AG10803 (cell line): Measurements from ENCODE around the gene SOX21.

ENCODE experiments used
- DNase-seq: peaks from one replicate; pipeline ENCODE4 v3.0.0; 2010; ENCODE audit warnings: low read depth
- H3K4me3 ChIP-seq: 2 replicates; pipeline ENCODE4 v1.5.1; 2011; ENCODE audit warnings: mild to moderate bottlenecking, low read length, control low read depth
- TF ChIP-seq, protein P1 (sequence below): conservative IDR thresholded peaks from 2 replicates; pipeline ENCODE4 v1.5.1; 2011; ENCODE audit warnings: mild to moderate bottlenecking, low read length, control low read depth, inconsistent platforms

SOX21 gene

DNA sequence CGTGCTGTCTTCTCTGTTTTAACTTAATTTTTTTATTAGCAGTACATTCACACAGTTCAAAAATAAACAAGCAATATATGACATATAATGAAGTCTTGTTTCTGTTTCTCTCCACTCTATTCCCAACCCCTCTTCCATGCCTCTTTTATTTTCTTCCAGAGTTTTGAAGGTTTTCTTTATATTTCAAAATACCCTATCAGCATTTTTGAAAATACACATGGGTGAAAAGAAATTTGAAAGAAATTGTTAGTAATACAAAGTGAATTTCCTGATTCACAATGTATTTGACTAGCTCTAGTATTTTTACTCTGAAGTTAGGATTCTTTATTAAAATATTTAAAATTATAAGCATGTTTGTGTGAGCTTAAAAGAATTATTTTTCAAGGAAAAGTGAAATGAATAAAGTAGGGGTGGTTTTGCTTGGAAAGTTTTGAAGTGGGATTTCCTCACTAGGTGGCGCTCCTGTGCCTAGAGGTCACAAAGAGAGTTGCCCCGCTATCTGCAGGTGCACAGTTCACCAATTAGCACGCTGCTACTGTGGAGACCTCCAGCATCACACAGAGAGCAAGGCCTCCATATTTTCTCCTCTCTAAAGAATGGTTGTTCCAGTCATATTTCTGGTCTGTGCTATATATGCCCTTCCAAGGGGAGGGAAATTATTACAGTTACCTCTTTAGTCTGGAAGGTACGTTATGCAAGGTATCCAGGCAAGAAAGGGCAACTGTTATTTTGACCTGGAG is 37.6 kb downstream of the SOX21 start:
- peak; percentile 35 for DNase-seq
- TF ChIP-seq, protein P1, sequence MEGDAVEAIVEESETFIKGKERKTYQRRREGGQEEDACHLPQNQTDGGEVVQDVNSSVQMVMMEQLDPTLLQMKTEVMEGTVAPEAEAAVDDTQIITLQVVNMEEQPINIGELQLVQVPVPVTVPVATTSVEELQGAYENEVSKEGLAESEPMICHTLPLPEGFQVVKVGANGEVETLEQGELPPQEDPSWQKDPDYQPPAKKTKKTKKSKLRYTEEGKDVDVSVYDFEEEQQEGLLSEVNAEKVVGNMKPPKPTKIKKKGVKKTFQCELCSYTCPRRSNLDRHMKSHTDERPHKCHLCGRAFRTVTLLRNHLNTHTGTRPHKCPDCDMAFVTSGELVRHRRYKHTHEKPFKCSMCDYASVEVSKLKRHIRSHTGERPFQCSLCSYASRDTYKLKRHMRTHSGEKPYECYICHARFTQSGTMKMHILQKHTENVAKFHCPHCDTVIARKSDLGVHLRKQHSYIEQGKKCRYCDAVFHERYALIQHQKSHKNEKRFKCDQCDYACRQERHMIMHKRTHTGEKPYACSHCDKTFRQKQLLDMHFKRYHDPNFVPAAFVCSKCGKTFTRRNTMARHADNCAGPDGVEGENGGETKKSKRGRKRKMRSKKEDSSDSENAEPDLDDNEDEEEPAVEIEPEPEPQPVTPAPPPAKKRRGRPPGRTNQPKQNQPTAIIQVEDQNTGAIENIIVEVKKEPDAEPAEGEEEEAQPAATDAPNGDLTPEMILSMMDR, result peak; percentile 73
- no peak overlapping the region for H3K4me3 ChIP-seq

DNA sequence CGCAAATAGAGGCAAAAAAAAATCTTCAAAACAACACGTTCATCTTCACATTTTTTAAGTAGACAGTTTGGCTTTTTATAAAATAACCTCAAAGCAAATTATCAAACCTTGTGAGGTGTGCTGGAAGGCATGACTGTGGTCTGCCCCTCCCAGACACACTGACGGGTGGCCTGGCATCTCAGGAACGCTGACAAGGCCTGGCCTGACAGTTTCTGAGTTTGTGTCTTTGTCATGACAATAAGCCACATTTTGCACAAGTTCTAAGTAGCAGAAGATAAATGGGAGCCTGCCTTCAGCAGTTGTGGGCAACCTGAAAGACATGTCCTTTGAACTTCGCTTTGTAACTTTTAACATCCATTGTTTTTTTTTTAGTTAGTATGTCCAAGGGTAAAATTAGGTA is 38.5 kb downstream of the SOX21 start:
- H3K4me3 ChIP-seq, result no peak overlapping the region
- TF ChIP-seq, protein P1, result no peak
- DNase-seq, result no peak

DNA sequence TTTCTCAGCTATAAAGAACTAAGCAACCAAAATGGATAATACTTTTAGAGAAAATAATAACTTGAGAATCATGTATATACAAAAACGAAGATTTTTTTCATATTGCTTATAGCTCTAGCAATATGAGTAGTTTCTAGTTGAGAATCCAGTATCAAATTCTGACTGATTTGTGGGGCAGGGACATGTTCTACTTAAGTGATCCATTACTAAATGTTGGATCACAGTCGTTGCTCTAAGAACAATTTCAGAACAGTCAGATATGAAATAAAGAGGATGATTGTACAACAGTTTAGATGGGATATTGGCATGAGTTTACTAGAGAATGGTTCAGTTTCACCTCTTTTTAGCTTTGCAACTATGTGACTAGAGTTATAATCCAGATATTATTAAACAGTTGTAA is 39.9 kb downstream of the SOX21 start:
- DNase-seq, result no peak
- no peak overlapping the region for H3K4me3 ChIP-seq
- TF ChIP-seq, protein P1, result no peak

DNA sequence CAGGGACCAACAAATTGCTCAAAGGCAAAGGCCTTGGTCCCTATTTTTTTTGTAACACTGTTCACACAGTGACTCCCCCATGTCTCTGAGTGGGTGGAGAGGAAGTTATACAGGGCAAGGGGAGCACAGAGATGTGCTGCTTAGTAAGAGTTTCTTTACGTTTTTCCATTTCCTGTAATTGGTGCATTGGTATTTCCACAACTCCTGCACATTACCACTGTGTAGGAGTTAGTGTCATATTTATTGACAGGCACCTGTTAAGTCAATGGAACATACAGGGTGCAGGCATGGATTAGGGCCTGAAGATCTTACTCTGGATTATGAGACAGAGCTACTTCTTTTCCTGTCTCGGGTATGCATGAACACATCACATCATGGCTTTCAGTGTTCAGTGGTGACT is 45.2 kb downstream of the SOX21 start:
- no peak overlapping the region for H3K4me3 ChIP-seq
- TF ChIP-seq, protein P1, result no peak
- no peak for DNase-seq

DNA sequence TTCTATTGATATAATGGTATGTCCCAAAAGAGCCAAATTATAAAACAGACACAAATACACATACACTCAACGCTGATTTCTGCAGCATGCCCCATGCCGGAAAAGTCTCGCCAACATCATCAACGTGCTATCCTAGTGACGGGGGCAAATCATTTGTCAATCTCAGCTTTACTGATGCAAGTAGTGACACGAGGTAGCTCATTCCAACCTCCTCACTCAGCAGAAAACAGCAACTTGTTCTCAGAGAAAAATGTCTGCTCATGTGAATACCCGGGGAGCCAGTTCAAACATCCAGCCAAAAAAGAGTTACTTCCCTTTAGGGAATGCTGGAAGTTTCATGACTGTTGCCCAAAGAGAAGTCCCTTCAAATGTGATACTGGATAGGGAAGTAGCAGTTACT is 46.3 kb downstream of the SOX21 start:
- DNase-seq, result no peak
- no peak overlapping the region for H3K4me3 ChIP-seq
- TF ChIP-seq, protein P1, result no peak

DNA sequence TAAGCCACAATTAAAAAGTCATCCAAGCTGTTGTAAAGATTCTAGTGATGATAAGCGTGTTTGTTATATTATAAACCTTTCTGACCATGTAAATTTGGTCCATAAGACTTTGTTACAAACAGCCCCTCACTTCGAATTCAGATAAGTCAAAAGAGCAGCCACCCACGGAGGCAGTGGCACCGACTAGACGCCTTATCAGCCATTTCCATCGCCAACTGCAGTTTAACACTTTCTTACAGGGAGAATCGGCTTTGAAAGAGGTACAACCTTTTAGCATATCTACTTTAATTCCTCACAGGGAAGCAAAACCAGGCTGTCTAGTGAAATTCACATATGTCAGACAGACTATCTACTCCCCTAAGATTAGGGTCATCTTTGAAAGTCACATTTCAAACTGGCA is 47.5 kb downstream of the SOX21 start:
- TF ChIP-seq, protein P1, result no peak
- no peak for DNase-seq
- H3K4me3 ChIP-seq, result no peak overlapping the region

DNA sequence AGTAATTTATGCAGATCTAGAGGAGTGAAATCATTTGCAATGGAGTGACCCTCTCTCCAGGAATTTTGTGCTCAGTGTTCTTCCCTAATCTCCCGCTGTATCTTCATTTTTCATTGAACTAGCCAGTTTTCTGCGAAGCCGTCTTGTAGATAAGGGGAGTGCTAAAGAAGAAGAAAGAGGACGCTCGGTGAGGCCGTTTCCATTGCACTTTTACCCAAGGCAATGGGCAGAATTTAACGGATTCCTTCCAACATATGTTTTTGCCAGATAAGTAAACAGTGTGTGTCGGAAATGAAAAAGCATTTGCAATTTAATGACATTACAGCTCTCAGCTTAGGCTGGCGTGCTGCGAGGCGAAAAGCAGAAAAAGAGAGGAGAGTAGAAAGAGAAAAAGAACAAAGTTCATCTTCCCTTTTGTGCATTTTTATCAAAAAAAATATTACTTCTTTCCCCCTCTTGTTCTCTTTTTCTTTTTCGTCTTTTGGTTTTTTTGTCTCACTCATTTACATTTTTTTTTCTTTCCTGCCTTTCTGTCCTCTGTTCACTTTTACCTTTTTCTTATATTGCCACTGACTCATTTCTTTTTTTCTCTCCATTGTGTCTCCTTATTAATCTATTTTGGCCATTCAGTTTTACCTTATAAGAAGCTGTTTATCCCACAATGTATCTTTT is 49.9 kb downstream of the SOX21 start:
- DNase-seq, result no peak
- TF ChIP-seq, protein P1, result no peak
- no peak overlapping the region for H3K4me3 ChIP-seq
